H1 (cell line): Measurements from ENCODE around the gene PRKCI. TPM values are rescaled to one million over a fixed set of nuclear protein-coding genes. Genes with fewer than 3 reads are reported as not detected.
A peak's percentile ranks its signal among the peaks of the same experiment; 100 is the strongest.

Experiments
- CTCF ChIA-PET: fragments of 300-600 bp; sonication (Branson Sonifier 250); formaldehyde crosslinking; loops from one replicate; lab custom pipeline; 2021; ENCODE audit not compliant: partially characterized antibody; lab: Charles Lee
- POLR2A ChIA-PET: fragments of 300-600 bp; sonication (Branson Sonifier 250); formaldehyde crosslinking; loops from one replicate; lab custom pipeline; 2021; ENCODE audit warnings: inconsistent platforms; ENCODE audit not compliant: partially characterized antibody; lab: Charles Lee
- DNase-seq, 2 experiments: peaks; one replicate each; pipeline versions ENCODE4 v3.0.0 to v3.0.0-alpha.2; 2010 to 2022; ENCODE audit warnings: low spot score in 2 of 2, low read depth in 1 of 2, mixed read lengths in 1 of 2
- FAIRE-seq: peaks from 2 replicates; lab custom pipeline; 2011; peaks lifted over from hg19 to GRCh38; lab: Jason Lieb, UNC
- H2AFZ ChIP-seq: 2 replicates; pipeline ENCODE4 v1.8.1; 2012; ENCODE audit warnings: low read length, inconsistent platforms
- H2AK5ac ChIP-seq: 2 replicates; pipeline ENCODE4 v1.6.1; 2013; ENCODE audit warnings: low read depth, low read length
- H2BK120ac ChIP-seq: replicated peaks from 2 replicates; pipeline ENCODE3; 2013; ENCODE audit warnings: low read depth, low read length, inconsistent platforms
- H2BK12ac ChIP-seq: 2 replicates; pipeline ENCODE4 v1.6.1; 2013; ENCODE audit warnings: low read depth, low read length
- H2BK15ac ChIP-seq: 2 replicates; pipeline ENCODE4 v1.6.1; 2013; ENCODE audit warnings: low read length
- H2BK20ac ChIP-seq: 2 replicates; pipeline ENCODE4 v1.6.1; 2013; ENCODE audit warnings: low read length
- H2BK5ac ChIP-seq: 2 replicates; pipeline ENCODE4 v1.6.1; 2013; ENCODE audit warnings: low read depth, low read length
- H3K14ac ChIP-seq: 2 replicates; pipeline ENCODE4 v1.6.1; 2013; ENCODE audit warnings: inconsistent platforms; ENCODE audit not compliant: insufficient read length
- H3K18ac ChIP-seq: 2 replicates; pipeline ENCODE4 v1.6.1; 2013; ENCODE audit warnings: low read length; ENCODE audit errors: extremely low read depth
- H3K23ac ChIP-seq: 2 replicates; pipeline ENCODE4 v1.6.1; 2013; ENCODE audit warnings: inconsistent platforms; ENCODE audit not compliant: insufficient read length
- H3K23me2 ChIP-seq: 2 replicates; pipeline ENCODE4 v1.6.1; 2013; ENCODE audit warnings: low read depth, low read length
- H3K27ac ChIP-seq: 2 replicates; pipeline ENCODE4 v1.6.1; 2011; ENCODE audit warnings: low read depth, low read length, inconsistent platforms
- H3K27me3 ChIP-seq, 4 experiments: replicated peaks in 1 of 4; 1 replicate in 1 of 4; 2 replicates in 3 of 4; pipeline versions ENCODE4 v1.6.1 to v1.8.1; 2011 to 2013; ENCODE audit warnings: low read length in 3 of 4, mild to moderate bottlenecking in 3 of 4, inconsistent platforms in 2 of 4, mixed read lengths in 2 of 4, moderate library complexity in 1 of 4; ENCODE audit not compliant: control insufficient read depth in 3 of 4, insufficient read depth in 3 of 4; ENCODE audit errors: extremely low read depth in 1 of 4
- H3K36me3 ChIP-seq, 4 experiments: 2 replicates each; pipeline versions ENCODE4 v1.6.1 to v1.8.1; 2011 to 2013; ENCODE audit warnings: mild to moderate bottlenecking in 4 of 4, low read length in 3 of 4, moderate library complexity in 2 of 4, control low read depth in 1 of 4, inconsistent platforms in 1 of 4; ENCODE audit not compliant: insufficient read depth in 4 of 4, control insufficient read depth in 2 of 4
- H3K4ac ChIP-seq: replicated peaks from 2 replicates; pipeline ENCODE3; 2013; ENCODE audit warnings: low read length, low read depth, mixed read lengths, inconsistent platforms; ENCODE audit not compliant: insufficient read length
- H3K4me1 ChIP-seq, 4 experiments: replicated peaks in 1 of 4; 1 replicate in 1 of 4; 2 replicates in 3 of 4; pipeline versions ENCODE4 v1.6.1 to v1.8.1; 2011 to 2013; ENCODE audit warnings: low read length in 3 of 4, inconsistent platforms in 2 of 4, mixed read lengths in 1 of 4; ENCODE audit not compliant: insufficient read depth in 4 of 4, control insufficient read depth in 3 of 4
- H3K4me2 ChIP-seq, 2 experiments: 2 replicates each; pipeline versions ENCODE4 v1.6.1 to v1.8.1; 2011 to 2013; ENCODE audit warnings: low read depth in 2 of 2, low read length in 2 of 2, control low read depth in 1 of 2, inconsistent platforms in 1 of 2, mild to moderate bottlenecking in 1 of 2; ENCODE audit not compliant: insufficient read depth in 1 of 2
- H3K4me3 ChIP-seq, 4 experiments: fragments of 200-600, 300-600 bp in 1 of 4; sonication (generic), shearing (Covaris generic), sonication (Bioruptor Twin) in 1 of 4; 2 replicates each; pipeline versions ENCODE4 v1.5.1 to v1.8.1; 2011 to 2016; ENCODE audit warnings: low read length in 4 of 4, low read depth in 3 of 4, control low read depth in 2 of 4, inconsistent platforms in 2 of 4, mild to moderate bottlenecking in 2 of 4, mixed read lengths in 1 of 4, moderate library complexity in 1 of 4; ENCODE audit not compliant: insufficient read depth in 2 of 4; ENCODE audit errors: extremely low read depth in 1 of 4
- H3K56ac ChIP-seq: replicated peaks from 2 replicates; pipeline ENCODE3; 2013; ENCODE audit warnings: low read depth, mild to moderate bottlenecking, mixed read lengths, low read length, inconsistent platforms; ENCODE audit not compliant: insufficient read length
- H3K79me1 ChIP-seq: 2 replicates; pipeline ENCODE4 v1.6.1; 2013; ENCODE audit warnings: low read depth, low read length, control low read depth
- H3K79me2 ChIP-seq, 2 experiments: 2 replicates each; pipeline versions ENCODE4 v1.6.1 to v1.8.1; 2012 to 2013; ENCODE audit warnings: low read length in 2 of 2, mild to moderate bottlenecking in 2 of 2, inconsistent platforms in 1 of 2; ENCODE audit not compliant: insufficient read depth in 2 of 2, control insufficient read depth in 1 of 2
- H3K9ac ChIP-seq, 4 experiments: replicated peaks in 1 of 4; 1 replicate in 1 of 4; 2 replicates in 3 of 4; pipeline versions ENCODE4 v1.6.1 to v1.8.1; 2011 to 2013; ENCODE audit warnings: low read depth in 3 of 4, low read length in 3 of 4, control low read depth in 2 of 4, mild to moderate bottlenecking in 2 of 4, moderate library complexity in 2 of 4, inconsistent platforms in 1 of 4; ENCODE audit errors: extremely low read depth in 1 of 4
- H3K9me3 ChIP-seq, 2 experiments: 2 replicates each; pipeline versions ENCODE4 v1.6.1 to v1.8.1; 2012 to 2013; ENCODE audit warnings: mild to moderate bottlenecking in 2 of 2, moderate library complexity in 2 of 2, control low read depth in 1 of 2, inconsistent platforms in 1 of 2, low read depth in 1 of 2, low read length in 1 of 2, mixed read lengths in 1 of 2; ENCODE audit not compliant: insufficient read depth in 2 of 2
- H4K20me1 ChIP-seq, 2 experiments: replicated peaks in 1 of 2; 2 replicates each; pipeline versions ENCODE3 to v1.8.1; 2011 to 2013; ENCODE audit warnings: inconsistent platforms in 2 of 2, low read length in 2 of 2, mild to moderate bottlenecking in 1 of 2; ENCODE audit not compliant: insufficient read depth in 2 of 2, control insufficient read depth in 1 of 2
- H4K5ac ChIP-seq: 2 replicates; pipeline ENCODE4 v1.6.1; 2013; ENCODE audit warnings: low read length, low read depth, mixed read lengths, inconsistent platforms; ENCODE audit not compliant: insufficient read length
- H4K8ac ChIP-seq: 2 replicates; pipeline ENCODE4 v1.8.0; 2013; ENCODE audit warnings: mild to moderate bottlenecking, moderate library complexity, low read length, inconsistent platforms; ENCODE audit not compliant: insufficient read depth; ENCODE audit errors: extremely low read depth
- H4K91ac ChIP-seq: replicated peaks from 2 replicates; pipeline ENCODE3; 2013; ENCODE audit warnings: low read length, mixed read lengths, inconsistent platforms; ENCODE audit not compliant: insufficient read length
- EGR1 ChIP-seq: IDR thresholded peaks from 2 replicates; pipeline ENCODE4 v1.6.1; 2011; ENCODE audit warnings: low read depth, low read length, borderline replicate concordance
- EZH2 ChIP-seq: fragments of 200-600 bp; sonication (generic); IDR thresholded peaks from 2 replicates; pipeline ENCODE4 v1.7.1; 2012; ENCODE audit warnings: low read depth, mild to moderate bottlenecking, moderate library complexity, low read length, inconsistent platforms; ENCODE audit not compliant: severe bottlenecking
- FOSL1 ChIP-seq: IDR thresholded peaks from 2 replicates; pipeline ENCODE4 v1.6.1; 2011; ENCODE audit warnings: mild to moderate bottlenecking, low read depth, low read length, moderate library complexity; ENCODE audit not compliant: insufficient read depth
- JUND ChIP-seq: IDR thresholded peaks from 2 replicates; pipeline ENCODE4 v1.6.1; 2011; ENCODE audit warnings: mild to moderate bottlenecking, improper control_type of control experiment, low read length
- polyA plus RNA-seq, 7 experiments: library from polyadenylated mRNA; depleted of rRNA in 3 of 7; stranded (reverse) in 5 of 7; unstranded in 2 of 7; fragments of >200 nt in 5 of 7; fragments of 200-250 nt in 2 of 7; gene quantifications; 1 replicate in 5 of 7; 2 replicates in 1 of 7; 4 replicates in 1 of 7; pipeline versions ENCODE4 v1.2.1 to v1.2.3, GENCODE V29; 2011 to 2013; ENCODE audit warnings: missing spikeins in 2 of 7, mixed read lengths in 2 of 7
- total RNA-seq: library from RNA; stranded (reverse); fragmentation: NEBNext Ultra II Directional; extraction: Animal tissue kit (Norgen Biotek cat#: 25700); gene quantifications from 2 replicates; pipeline ENCODE4 v1.2.1, GENCODE V29; 2021

Gene PRKCI
- total and polyA plus RNA-seq, 2 of the 8 experiments (the other 6 are each of a cell fraction or from before 2014, with no cell fraction given): 24.3 to 100.0 TPM

GRCh38 chr3:170353485-170353884, 131.3 kb downstream of the PRKCI start:
- H3K9me3 ChIP-seq: no peaks in the 10 kb centered on the region
- H3K4me2 ChIP-seq: peak overlapping the region in 1 of 2 experiments; percentile 94; a peak in 1 of 4 replicates
- peaks cover 0 to 3% of the 10 kb centered on the region in 2 experiments; a peak in 3 of 4 replicates for H3K79me2 ChIP-seq
- H2BK120ac ChIP-seq: peak overlapping the region; percentile 98
- H3K36me3 ChIP-seq: no peaks in the 10 kb centered on the region
- H3K4me3 ChIP-seq: no peak overlapping the region
- peak overlapping the region; percentile 76; the same call in 1 of the 2 replicates for H2BK5ac ChIP-seq
- no peak overlapping the region; the same call in 1 of the 2 replicates for H3K18ac ChIP-seq
- H2BK12ac ChIP-seq: no peak overlapping the region
- DNase-seq (peak in 1 of 2 experiments; percentile 16), FAIRE-seq (no peak)
- H3K4ac ChIP-seq: no peak overlapping the region
- no peaks in the 10 kb centered on the region for H3K79me1 ChIP-seq
- H2AK5ac ChIP-seq: no peak overlapping the region
- peak overlapping the region; percentile 90 for H4K91ac ChIP-seq
- POLR2A ChIA-PET: interaction anchor here (1.1 kb wide), 1 partner anchor 9 kb away, joined by 3 read pairs; no protein-coding TSS in a partner anchor
- no peak overlapping the region for H4K5ac ChIP-seq
- no peak overlapping the region for H3K23ac ChIP-seq
- no peak overlapping the region for H3K9ac ChIP-seq
- peak overlapping the region; percentile 49 for H3K56ac ChIP-seq
- H2AFZ ChIP-seq: no peak overlapping the region
- no peaks in the 10 kb centered on the region for H4K20me1 ChIP-seq
- H4K8ac ChIP-seq: no peak overlapping the region
- CTCF ChIA-PET: interaction anchor here (1.2 to 1.6 kb wide), 3 partner anchors 29 to 457 kb away, joined by 3 to 6 read pairs (median 4); no protein-coding TSS in a partner anchor
- H3K14ac ChIP-seq: no peak overlapping the region
- H3K27ac ChIP-seq: no peak overlapping the region
- peak overlapping the region; percentile 38; the same call in 1 of the 2 replicates for H2BK20ac ChIP-seq
- no peaks in the 10 kb centered on the region for H3K27me3 ChIP-seq
- no peak for TF ChIP-seq EGR1
- no peak for TF ChIP-seq FOSL1
- no peak for TF ChIP-seq EZH2
- TF ChIP-seq JUND: no peak
- peaks cover 5% of the 10 kb centered on the region; the same call in 1 of the 2 replicates for H3K23me2 ChIP-seq
- H3K4me1 ChIP-seq: peaks cover 0 to 13% (median 6%) of the 10 kb centered on the region in 4 experiments; a peak in 3 of 7 replicates
- no peak overlapping the region for H2BK15ac ChIP-seq
